ENCODE measurements around the gene EIF2S1.

EIF2S1 gene

GRCh38 chr14:67365476-67365875 is 5.3 kb downstream of the EIF2S1 start:
- H3K27me3 ChIP-seq (replicated peaks; ENCODE audit: control insufficient read depth, insufficient read depth, low read length): no peaks in the 10 kb centered on the region
- no peak for TF ChIP-seq CTCF (IDR thresholded peaks at IDR 0.05; ENCODE audit: insufficient read depth, low read length, poor library complexity, severe bottlenecking)

DNA sequence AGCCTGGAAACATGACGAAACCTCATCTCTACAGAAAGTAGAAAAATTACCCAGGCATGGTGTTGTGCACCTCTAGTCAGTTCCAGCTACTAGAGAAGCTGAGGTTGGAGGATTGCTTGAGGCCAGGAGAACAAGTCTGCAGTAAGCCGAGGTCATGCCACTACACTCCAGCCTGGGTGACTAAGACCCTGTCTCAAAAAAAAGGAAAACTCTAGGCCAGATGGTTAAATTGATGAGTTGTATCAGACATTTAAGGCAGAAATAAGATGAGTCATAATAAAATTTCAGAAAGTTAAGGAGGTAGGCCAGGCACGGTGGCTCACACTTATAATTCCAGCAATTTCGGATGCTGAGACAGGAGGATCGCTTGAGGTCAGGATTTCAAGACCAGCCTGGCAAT is 10.7 kb downstream of the EIF2S1 start:
- H3K27me3 ChIP-seq (replicated peaks; ENCODE audit: control insufficient read depth, insufficient read depth, low read length): no peaks in the 10 kb centered on the region
- no peak for DNase-seq (ENCODE audit: extremely low read depth, insufficient read length)
- TF ChIP-seq CTCF (IDR thresholded peaks at IDR 0.05; ENCODE audit: insufficient read depth, low read length, poor library complexity, severe bottlenecking): no peak
- H3K4me3 ChIP-seq (replicated peaks; ENCODE audit: low read depth, low read length): no peak overlapping the region
- H3K36me3 ChIP-seq (ENCODE audit: control insufficient read depth, insufficient read depth, low read length): peaks cover 13% of the 10 kb centered on the region

More at GRCh38 chr14:67365476-67365875, 5.3 kb downstream of the EIF2S1 start:
- DNase-seq (ENCODE audit: extremely low read depth, insufficient read length): no peak
- Histone ChIP-seq H3K36me3 (ENCODE audit: control insufficient read depth, insufficient read depth, low read length) (peaks cover 8% of the 10 kb centered on the region), H3K4me3 (replicated peaks; ENCODE audit: low read depth, low read length) (no peak overlapping the region)

DNA sequence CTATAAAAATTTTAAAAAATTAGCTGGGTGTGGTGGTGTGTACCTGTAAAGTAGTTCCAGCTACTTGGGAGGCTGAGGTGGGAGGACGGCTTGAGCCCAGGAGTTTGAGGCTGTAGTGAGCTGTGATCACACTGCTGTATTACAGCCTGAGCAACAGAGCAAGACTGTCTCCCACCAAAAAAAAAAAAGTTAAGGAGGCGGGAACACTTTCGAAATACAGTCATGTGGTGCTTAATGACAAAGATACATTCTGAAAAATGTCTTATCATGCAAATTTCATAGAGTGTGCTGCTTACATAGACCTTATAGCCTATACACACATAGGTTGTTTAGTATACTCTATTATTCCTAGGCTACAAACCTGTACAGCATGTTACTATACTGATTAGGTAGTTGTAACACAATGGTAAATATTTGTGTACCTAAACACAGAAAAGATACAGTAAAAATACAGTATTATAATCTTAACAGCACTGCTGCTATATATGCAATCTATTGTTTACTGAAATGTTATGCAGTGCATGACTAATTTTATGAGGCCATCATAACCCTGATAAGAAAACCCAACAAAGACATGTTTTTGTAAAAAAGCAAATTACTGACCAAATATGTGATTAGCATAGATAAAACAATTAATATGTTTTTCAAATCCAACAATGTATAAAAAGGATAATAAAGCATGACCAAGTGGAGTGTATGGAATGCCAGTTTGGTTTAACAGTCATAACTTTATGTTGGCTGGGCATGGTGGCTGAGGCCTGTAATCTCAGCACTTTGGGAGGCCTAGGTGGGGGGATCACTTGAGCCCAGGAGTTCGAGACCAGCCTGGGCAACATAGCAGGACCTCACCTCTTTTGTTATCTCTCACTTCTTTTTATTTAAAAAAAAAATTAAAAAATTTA is 11.4 kb downstream of the EIF2S1 start:
- Histone ChIP-seq H3K36me3 (ENCODE audit: control insufficient read depth, insufficient read depth, low read length) (peaks cover 10% of the 10 kb centered on the region), H3K27me3 (replicated peaks; ENCODE audit: control insufficient read depth, insufficient read depth, low read length) (no peaks in the 10 kb centered on the region), H3K4me3 (replicated peaks; ENCODE audit: low read depth, low read length) (no peak overlapping the region)
- no peak for DNase-seq (ENCODE audit: extremely low read depth, insufficient read length)
- TF ChIP-seq CTCF (IDR thresholded peaks at IDR 0.05; ENCODE audit: insufficient read depth, low read length, poor library complexity, severe bottlenecking): no peak

DNA sequence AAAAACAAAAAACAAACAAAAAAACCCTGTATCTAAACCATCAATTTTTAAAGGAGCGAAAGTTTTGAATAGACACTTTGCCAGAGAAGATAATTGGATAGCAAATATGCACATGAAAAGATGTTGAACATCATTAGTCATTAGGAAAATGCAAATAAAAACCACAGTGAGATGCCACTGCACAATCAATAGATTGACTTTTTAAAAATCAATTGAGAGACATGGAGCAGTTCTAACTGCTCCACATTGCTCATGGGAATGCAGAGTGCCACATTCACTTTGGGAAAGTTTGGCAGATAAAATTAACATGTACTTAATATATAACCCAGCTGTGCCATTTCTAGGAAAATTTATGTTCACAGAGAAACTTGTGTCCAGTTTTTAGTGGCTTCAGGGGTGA is 12.7 kb downstream of the EIF2S1 start:
- DNase-seq (ENCODE audit: extremely low read depth, insufficient read length): no peak
- H3K36me3 ChIP-seq (ENCODE audit: control insufficient read depth, insufficient read depth, low read length): peaks cover 12% of the 10 kb centered on the region
- no peaks in the 10 kb centered on the region for H3K27me3 ChIP-seq (replicated peaks; ENCODE audit: control insufficient read depth, insufficient read depth, low read length)
- TF ChIP-seq CTCF (IDR thresholded peaks at IDR 0.05; ENCODE audit: insufficient read depth, low read length, poor library complexity, severe bottlenecking): no peak
- no peak overlapping the region for H3K4me3 ChIP-seq (replicated peaks; ENCODE audit: low read depth, low read length)

DNA sequence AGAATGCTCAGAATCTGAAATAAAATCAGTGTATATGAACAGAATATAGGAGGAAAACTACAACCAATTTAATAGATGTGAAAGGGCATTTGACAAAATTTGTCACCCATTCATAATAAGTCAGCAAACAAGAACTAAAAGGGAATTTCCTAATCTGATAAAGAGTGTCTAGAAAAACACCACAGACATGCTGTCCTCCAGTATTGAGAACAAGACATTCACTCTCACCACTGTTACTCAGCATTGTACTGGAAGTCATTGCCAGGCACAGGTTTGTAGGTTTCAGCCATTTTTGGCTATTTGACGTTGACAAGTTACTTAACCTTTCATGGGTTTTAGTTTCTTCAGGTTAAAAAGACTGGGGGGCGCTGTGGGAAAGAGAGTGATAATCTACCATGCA is 13.2 kb downstream of the EIF2S1 start:
- TF ChIP-seq CTCF (IDR thresholded peaks at IDR 0.05; ENCODE audit: insufficient read depth, low read length, poor library complexity, severe bottlenecking): no peak
- DNase-seq (ENCODE audit: extremely low read depth, insufficient read length): no peak
- Histone ChIP-seq H3K36me3 (ENCODE audit: control insufficient read depth, insufficient read depth, low read length) (peaks cover 9% of the 10 kb centered on the region), H3K27me3 (replicated peaks; ENCODE audit: control insufficient read depth, insufficient read depth, low read length) (no peaks in the 10 kb centered on the region), H3K4me3 (replicated peaks; ENCODE audit: low read depth, low read length) (no peak overlapping the region)
